HG03354 (cell line): ENCODE data around the gene ZNF385C.
"Not testable (repeated sequence)": the region's sequence is repeated elsewhere in the genome, so short reads cannot be mapped to it uniquely, and the experiment has no call there.

Source experiments
- ATAC-seq: cut with Tn5 transposase; IDR thresholded peaks from one replicate; pipeline ENCODE4 v1.9.1; 2021; ENCODE audit warnings: mild to moderate bottlenecking; ENCODE audit not compliant: unreplicated experiment, poor library complexity, severe bottlenecking

ZNF385C gene

GRCh38 chr17:42027961-42028790 is 70.1 kb downstream of the ZNF385C start:
- no peak for ATAC-seq

GRCh38 chr17:42027590-42027889 is 70.7 kb downstream of the ZNF385C start:
- no peak for ATAC-seq

GRCh38 chr17:42026857-42027589 is 71.2 kb downstream of the ZNF385C start:
- ATAC-seq = no peak

- ATAC-seq = no peak
Observed at GRCh38 chr17:42025936-42026335, 72.3 kb downstream of the ZNF385C start.

GRCh38 chr17:42025191-42025579 is 73.1 kb downstream of the ZNF385C start:
- peak; percentile 10 for ATAC-seq

- no peak for ATAC-seq
Observed at GRCh38 chr17:42023524-42024349, 74.5 kb downstream of the ZNF385C start.

- ATAC-seq = not testable (repeated sequence)
Observed at GRCh38 chr17:42020845-42021244, 77.4 kb downstream of the ZNF385C start.

GRCh38 chr17:42019509-42020404 is 78.5 kb downstream of the ZNF385C start, which contains the start of gene NKIRAS2:
Gene NKIRAS2, plus strand, starts transcription at chr17:42020090. Its CDS starts 1,488 bp downstream, at chr17:42021578.
- peak; percentile 64 for ATAC-seq

GRCh38 chr17:42018988-42019387 is 79.3 kb downstream of the ZNF385C start:
- ATAC-seq = no peak

- ATAC-seq = no peak
Observed at GRCh38 chr17:42018339-42018738, 79.9 kb downstream of the ZNF385C start.

- ATAC-seq = peak; percentile 10
Observed at GRCh38 chr17:42017866-42018200, 80.4 kb downstream of the ZNF385C start.

- ATAC-seq = peak; percentile 82
Observed at GRCh38 chr17:42016941-42017865, 81.1 kb downstream of the ZNF385C start, which contains the start of gene DNAJC7. Gene DNAJC7, minus strand, starts transcription at chr17:42017439. Its CDS starts 23 bp downstream, at chr17:42017416.

GRCh38 chr17:42016411-42016831 is 81.9 kb downstream of the ZNF385C start:
- ATAC-seq = no peak

GRCh38 chr17:42013740-42014139 is 84.5 kb downstream of the ZNF385C start:
- ATAC-seq = not testable (repeated sequence)

GRCh38 chr17:42012363-42012762 is 85.9 kb downstream of the ZNF385C start:
- not testable (repeated sequence) for ATAC-seq

- no peak for ATAC-seq
Observed at GRCh38 chr17:42010898-42011516, 87.3 kb downstream of the ZNF385C start.

GRCh38 chr17:42010266-42010680 is 88.0 kb downstream of the ZNF385C start:
- ATAC-seq = not testable (repeated sequence)

GRCh38 chr17:42009170-42009569 is 89.1 kb downstream of the ZNF385C start:
- ATAC-seq = no peak
